NCI-H82 treated with DMSO at 0.1 percent for 48 hours (cell line): ENCODE data around the gene CST3.

ENCODE experiments used
- DNase-seq: peaks from one replicate; lab custom pipeline; 2025; ENCODE audit not compliant: unreplicated experiment; lab: John Stamatoyannopoulos, UW

CST3 gene

DNA sequence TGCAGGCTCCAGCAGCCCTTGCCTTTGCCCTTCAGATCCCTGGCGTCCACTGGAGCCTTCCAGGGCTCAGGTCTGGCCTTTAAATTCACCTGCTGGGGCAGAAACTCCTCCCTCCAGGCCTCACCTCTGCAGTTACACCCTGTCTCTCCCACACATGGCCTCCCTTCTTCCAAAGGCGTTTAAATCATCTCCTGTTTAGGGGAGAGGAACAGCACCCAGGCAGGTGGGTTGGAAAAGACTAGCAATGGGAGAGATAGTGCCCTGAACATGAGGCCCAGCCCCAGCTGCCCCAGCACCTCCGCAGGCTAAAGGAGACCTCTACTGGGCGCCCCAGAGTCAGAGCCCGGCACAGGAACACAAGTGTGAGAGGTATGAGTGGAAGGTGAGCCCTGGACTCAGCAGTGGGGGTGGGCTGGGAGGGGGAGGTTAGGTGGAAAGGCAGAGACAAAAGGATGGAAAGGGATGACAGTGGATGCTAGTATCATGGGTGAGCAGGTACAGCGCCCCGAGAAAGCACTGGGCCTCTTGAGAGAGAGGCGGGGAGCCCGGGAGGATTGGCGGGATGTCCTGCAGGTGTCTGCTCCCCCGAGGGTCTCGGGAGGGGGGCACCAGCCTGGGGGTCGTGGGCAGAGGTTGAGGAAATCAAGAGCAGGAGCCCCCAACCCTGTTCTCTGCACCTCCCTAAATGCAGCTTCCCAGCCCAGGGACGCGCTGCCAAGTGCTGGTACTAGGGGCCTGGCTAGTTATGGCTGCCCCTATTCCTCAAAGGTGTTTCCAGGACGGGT lies 31.7 kb downstream of the CST3 start, which contains the start of gene CST9:
Gene CST9 (minus strand): TSS at position 51 of the 785 bp plus-strand sequence. CDS start 53 bp downstream, outside the sequence.
- DNase-seq: no peak

- DNase-seq: peak; percentile 47
These were observed 33.4 kb downstream of the CST3 start for GRCh38 chr20:23604306-23604705.

DNA sequence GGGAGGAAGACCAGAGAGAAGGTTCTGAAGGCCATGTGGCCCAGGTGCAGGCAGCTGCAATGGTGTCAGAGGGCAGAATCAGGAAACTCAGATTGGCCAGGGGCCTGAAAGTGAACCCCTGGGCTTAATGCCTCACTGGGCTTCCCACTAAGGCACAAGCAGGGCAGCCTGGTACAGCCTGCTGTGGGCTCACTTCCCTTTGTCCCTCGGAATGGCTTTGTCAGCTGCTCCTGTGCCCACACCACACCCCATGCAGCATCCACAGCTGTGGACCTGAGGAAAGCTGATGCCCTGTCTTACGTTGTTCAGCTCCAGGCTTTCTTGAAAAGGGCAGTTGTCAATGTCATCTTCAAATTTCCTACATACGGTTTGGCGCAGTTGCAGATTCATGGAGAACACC lies 34.4 kb downstream of the CST3 start:
- DNase-seq: no peak

GRCh38 chr20:23602699-23603098 lies 35.1 kb downstream of the CST3 start:
- DNase-seq: no peak

DNA sequence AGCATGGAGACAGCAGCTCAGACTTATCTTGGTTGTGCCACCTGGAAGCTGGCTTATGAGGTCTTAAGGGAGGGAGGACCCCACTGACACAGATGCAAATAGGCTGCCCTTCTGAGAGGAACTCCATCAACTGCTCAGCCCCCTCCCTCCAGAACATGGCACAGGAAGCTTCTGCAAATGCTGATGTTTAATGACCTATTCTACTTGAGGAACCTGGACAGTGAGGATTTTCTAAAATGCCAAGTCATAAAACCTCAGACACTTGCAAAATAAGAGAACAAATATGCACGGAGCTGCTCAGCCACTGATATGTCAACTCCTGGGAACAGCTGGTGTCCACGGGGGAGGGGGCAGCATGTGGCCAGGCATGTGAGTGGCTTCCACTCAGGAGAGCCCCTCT lies 35.5 kb downstream of the CST3 start:
- no peak for DNase-seq

DNA sequence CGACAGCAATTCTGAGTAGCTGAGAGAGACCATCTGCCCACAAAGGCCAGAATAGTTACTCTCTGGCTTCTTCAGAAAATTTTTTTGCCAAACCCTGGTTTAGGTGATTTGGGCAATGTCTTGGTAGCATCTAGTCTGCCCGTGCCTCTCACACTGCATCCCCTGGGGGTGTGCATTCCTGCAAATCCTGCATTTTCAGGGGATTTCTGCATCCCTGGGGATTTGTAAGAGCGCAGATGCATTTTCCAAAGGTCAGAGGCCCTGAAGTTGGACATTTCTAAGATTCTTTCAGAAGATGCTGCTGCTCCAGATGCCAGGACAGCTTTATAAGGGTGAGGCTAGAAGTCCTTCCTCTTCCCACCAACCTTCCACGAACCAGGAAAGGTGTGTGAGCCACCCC lies 36.0 kb downstream of the CST3 start:
- DNase-seq: no peak

GRCh38 chr20:23598481-23598880 lies 39.3 kb downstream of the CST3 start:
- DNase-seq: no peak

DNA sequence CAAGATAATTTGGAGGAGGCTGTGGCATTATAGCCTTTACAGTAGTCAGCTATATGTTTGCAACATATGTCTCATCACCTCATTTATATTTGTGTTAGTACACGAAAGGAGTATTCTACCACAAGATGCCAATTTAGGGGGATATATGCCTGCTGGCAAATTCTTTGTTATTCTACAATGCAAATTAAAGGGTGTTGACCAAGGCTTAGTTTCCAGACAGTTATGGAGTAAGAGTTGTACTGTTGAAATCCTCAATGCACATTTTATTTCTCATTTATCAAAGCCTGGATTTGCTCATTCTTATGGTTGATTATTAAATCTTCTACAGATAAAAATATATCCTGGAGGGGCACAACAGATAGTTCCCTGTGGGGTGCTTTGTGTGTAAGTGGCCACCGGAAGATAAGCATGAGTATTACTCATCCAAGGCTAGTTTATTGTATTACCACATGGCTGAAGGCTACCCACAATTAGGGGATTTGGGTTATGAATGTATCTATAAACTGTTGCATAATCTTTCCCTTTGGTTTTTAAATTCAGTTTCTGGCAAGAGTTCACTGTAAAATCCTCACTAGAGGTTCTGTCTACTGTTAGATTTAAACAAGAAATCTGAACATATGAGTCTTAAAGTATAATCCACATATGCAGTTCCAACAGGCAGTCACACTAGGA lies 41.0 kb downstream of the CST3 start:
- no peak for DNase-seq

DNA sequence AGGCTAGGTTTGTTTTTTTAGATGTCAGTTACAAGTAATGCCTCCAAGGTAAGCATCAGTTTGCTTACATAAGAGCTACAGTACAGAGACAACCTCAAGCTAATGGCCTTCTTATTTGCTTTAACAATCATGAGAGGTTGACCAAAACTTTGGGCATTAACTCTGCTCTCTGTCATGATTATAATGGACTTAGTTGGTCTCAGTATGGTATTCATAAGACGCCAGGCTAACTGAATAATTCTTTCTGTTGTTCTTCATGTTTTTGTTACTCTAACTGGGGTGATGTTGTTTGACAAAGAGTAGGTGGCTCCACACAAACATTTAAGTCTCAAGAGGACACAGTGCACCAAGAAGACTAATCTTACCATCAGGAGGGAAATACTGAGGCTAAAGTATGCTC lies 41.8 kb downstream of the CST3 start:
- no peak for DNase-seq

GRCh38 chr20:23588434-23589403 lies 49.0 kb downstream of the CST3 start:
- DNase-seq: no peak

DNA sequence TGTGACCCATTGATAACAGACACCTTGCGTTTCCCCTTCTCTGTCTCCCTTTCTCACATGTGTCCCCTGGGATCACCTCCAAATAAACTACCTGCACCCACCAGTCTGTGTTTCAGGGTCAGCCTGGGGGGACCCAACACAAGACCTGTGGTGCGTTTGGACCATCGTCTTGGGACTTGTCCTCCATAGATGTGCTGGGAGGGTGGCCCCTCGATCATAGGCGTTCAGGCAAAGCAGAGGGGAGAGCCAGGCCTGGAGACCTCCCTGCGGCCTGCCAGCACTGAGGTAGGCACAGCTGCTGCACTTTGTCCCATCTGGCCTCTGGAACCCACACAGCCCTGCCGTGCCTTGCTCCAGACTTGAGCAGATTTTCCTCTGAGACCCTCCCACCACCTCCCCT lies 50.1 kb downstream of the CST3 start:
- no peak for DNase-seq

DNA sequence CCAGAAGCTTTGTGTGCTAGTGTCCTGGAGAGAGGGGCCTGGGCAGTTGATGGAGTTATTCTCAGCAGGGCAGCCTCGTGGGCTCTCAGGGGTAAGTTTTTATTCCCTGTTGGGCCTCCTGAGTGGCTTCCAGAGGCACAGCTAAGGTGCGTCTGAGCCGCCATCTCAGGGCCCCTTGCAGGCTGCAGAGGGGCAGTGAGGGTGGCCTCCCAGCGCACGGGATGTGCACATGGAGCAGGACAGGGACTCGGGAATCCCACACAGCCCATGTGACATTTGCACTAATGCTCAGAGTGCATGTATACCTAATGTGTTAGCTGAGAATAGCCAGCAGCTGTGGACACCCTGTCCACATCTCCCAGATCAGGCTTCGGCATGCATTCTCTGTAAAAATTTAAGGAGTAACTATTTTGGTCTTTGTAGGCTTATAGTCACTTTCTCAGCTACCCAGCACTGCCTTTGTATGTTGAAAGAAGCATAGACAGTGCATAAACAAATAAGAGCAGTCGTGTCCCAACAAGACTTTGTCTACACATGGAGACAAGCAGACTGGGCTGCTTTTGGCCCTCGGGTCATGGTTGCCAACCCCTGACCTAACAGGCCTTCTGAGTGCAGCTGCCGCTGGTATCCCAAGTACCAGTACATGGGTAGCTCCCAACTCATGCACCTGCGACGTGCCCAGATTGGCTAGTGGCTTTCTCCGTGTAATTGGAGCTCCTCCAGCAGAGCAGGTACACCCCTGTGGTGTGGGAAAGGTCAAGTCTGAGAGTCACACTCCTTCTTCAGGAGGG lies 50.8 kb downstream of the CST3 start:
- DNase-seq: no peak

DNA sequence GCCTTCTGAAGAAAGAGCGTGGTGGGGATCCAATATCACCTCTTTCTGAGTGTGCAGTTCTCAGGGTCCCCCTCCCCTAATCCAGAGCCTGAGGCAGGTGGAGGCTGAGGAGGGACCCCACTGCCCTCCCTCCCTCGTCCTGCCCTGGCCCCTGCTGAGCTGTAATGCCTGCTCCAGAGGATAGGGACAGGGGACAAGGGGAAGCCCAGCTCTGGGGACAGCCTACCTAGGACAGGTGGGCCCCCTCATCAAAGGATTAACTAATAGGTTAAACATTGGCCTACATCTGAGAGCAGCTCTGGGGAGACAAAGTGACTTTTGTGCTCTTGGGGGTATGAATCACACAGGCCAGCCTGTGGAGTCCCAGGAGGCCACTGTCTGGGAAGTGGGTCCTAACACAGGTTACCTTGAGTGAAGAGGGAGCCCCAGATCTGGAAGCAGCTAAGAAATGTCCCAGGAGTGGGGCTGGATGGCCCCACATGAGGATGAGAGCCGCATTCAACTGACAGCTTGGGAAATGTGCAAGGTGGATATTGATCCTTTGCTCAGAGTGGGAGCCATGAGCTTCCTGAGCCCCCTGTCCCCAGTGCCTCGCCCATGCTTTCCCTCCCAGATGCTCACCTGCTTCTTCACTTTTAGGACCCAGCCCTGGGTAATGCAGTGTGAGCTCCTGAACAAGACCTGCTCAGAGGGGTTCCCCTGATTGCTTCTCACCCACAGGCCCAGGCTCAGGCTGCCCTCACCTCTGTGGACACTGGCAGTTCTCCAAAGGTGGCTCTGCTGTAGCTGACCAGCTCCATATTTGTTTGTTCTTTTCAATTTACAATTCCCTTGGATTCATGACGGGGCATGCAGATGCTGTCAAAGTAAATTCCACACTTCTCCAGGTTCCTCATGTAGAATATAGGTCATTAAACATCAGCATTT lies 51.7 kb downstream of the CST3 start:
- DNase-seq: no peak

- DNase-seq: no peak
These were observed 52.3 kb downstream of the CST3 start for GRCh38 chr20:23585449-23585807.

- DNase-seq: no peak
These were observed 53.1 kb downstream of the CST3 start for GRCh38 chr20:23584434-23585199.
